Fibroblast of villous mesenchyme (primary cell): ENCODE measurements around the gene CHD1L. TPM values are rescaled to one million over a fixed set of nuclear protein-coding genes. Genes with fewer than 3 reads are reported as not detected.
"Not testable (repeated sequence)": the region's sequence is repeated elsewhere in the genome, so short reads cannot be mapped to it uniquely, and the experiment has no call there.

Source experiments
- DNase-seq: peaks from one replicate; pipeline ENCODE4 v3.0.0-alpha.2; 2010; ENCODE audit warnings: low read depth
- H3K4me3 ChIP-seq: 2 replicates; pipeline ENCODE4 v1.5.1; 2011; ENCODE audit warnings: low read depth, mild to moderate bottlenecking, low read length
- CTCF ChIP-seq: IDR thresholded peaks from 2 replicates; pipeline ENCODE4 v1.5.1; 2012; ENCODE audit warnings: low read depth, mild to moderate bottlenecking, low read length; ENCODE audit not compliant: insufficient read depth
- total RNA-seq: library from RNA; depleted of rRNA; stranded (reverse); fragments of >200 nt; gene quantifications from 2 replicates; pipeline ENCODE4 v1.2.3, GENCODE V29; 2012

The CHD1L gene
- 30.0 and 37.6 TPM in 2 replicates for total RNA-seq

- peak; percentile 79 for TF ChIP-seq CTCF
- DNase-seq = peak; percentile 95
- peak within 1 kb of the TSS; percentile 85 for H3K4me3 ChIP-seq
Observed at GRCh38 chr1:147242449-147243227, at the start of gene CHD1L. Gene CHD1L (plus strand): TSS chr1:147242684. CDS start chr1:147242704, 20 bp downstream.

GRCh38 chr1:147197324-147197723, 45.2 kb upstream of the CHD1L start:
- H3K4me3 ChIP-seq, DNase-seq: not testable (repeated sequence)

GRCh38 chr1:147201276-147201675, 41.2 kb upstream of the CHD1L start:
- TF ChIP-seq CTCF = no peak
- no peak for DNase-seq
- no peak overlapping the region for H3K4me3 ChIP-seq

GRCh38 chr1:147201786-147202185, 40.7 kb upstream of the CHD1L start:
- H3K4me3 ChIP-seq = no peak overlapping the region
- no peak for TF ChIP-seq CTCF
- DNase-seq = no peak

- no peak overlapping the region for H3K4me3 ChIP-seq
- TF ChIP-seq CTCF = no peak
- no peak for DNase-seq
Observed at GRCh38 chr1:147202576-147202975, 39.9 kb upstream of the CHD1L start.

GRCh38 chr1:147204080-147204479, 38.4 kb upstream of the CHD1L start:
- no peak for TF ChIP-seq CTCF
- no peak for DNase-seq
- no peak overlapping the region for H3K4me3 ChIP-seq

- no peak for TF ChIP-seq CTCF
- no peak overlapping the region for H3K4me3 ChIP-seq
- no peak for DNase-seq
Observed at GRCh38 chr1:147207192-147207591, 35.3 kb upstream of the CHD1L start.
